HCT116 (cell line): ENCODE measurements around the gene ASIC3. TPM values are rescaled to one million over a fixed set of nuclear protein-coding genes. Genes with fewer than 3 reads are reported as not detected.

ENCODE experiments used
- ATAC-seq: fragments of 200-7000 bp; cut with Tn5 transposase; 2 replicates; pipeline ENCODE4 v1.9.1; 2020; ENCODE audit warnings: mild to moderate bottlenecking, moderate library complexity
- BruUV-seq: library from RNA; stranded (reverse); fragments of 400-500 nt; replicated peaks from 2 replicates; lab custom pipeline; 2021; lab: Mats Ljungman, UMichigan
- CTCF ChIA-PET: fragments of 300-600 bp; sonication (Branson Sonifier 250); formaldehyde crosslinking; loops from one replicate; lab custom pipeline; 2021; ENCODE audit warnings: antibody characterized with exemption; lab: Charles Lee
- POLR2A ChIA-PET: fragments of 300-600, 350-600 bp; sonication (Branson Sonifier 250); formaldehyde crosslinking; loops from one replicate; lab custom pipeline; 2021; ENCODE audit warnings: antibody characterized with exemption; lab: Charles Lee
- RAD21 ChIA-PET, 2 experiments: fragments of 300-600 bp; sonication (Branson Sonifier 250); formaldehyde crosslinking; loops; one replicate each; lab custom pipeline; 2023; ENCODE audit warnings: low total read pairs in 2 of 2; ENCODE audit not compliant: uncharacterized antibody in 2 of 2, unreplicated experiment in 2 of 2, low non-redundant PET in 1 of 2; lab: Charles Lee
- DNase-seq: peaks from one replicate; pipeline ENCODE4 v3.0.0-alpha.2; 2010; ENCODE audit warnings: low read depth, low spot score
- H2AFZ ChIP-seq: fragments of 200-600 bp; shearing (Covaris generic), sonication (generic); 2 replicates; pipeline ENCODE4 v1.6.1; 2017; ENCODE audit warnings: low read depth, mixed run types, mixed read lengths, antibody characterized with exemption, low read length; ENCODE audit not compliant: poor library complexity, severe bottlenecking
- H3K27ac ChIP-seq: 2 replicates; pipeline ENCODE4 v1.5.1; 2012; ENCODE audit warnings: low read depth, low read length
- H3K27me3 ChIP-seq: fragments of 200-600 bp; sonication (generic); 2 replicates; pipeline ENCODE4 v1.6.1; 2016; ENCODE audit warnings: mixed run types, low read length, mixed read lengths; ENCODE audit not compliant: insufficient read depth
- H3K36me3 ChIP-seq, 2 experiments: fragments of 200-500 bp in 1 of 2; fragments of 200-600 bp in 1 of 2; sonication (Bioruptor generic) in 1 of 2; sonication (generic) in 1 of 2; 2 replicates each; pipeline versions ENCODE4 v1.5.1 to v1.6.1; 2014 to 2016; ENCODE audit warnings: low read length in 2 of 2, inconsistent platforms in 1 of 2, mixed read lengths in 1 of 2, mixed run types in 1 of 2; ENCODE audit not compliant: insufficient read depth in 2 of 2, control insufficient read depth in 1 of 2
- H3K4me1 ChIP-seq, 2 experiments: fragments of 200-600 bp in 1 of 2; sonication (generic) in 1 of 2; 2 replicates each; pipeline versions ENCODE4 v1.5.1 to v1.6.1; 2012 to 2017; ENCODE audit warnings: low read length in 2 of 2, inconsistent platforms in 1 of 2, mild to moderate bottlenecking in 1 of 2, mixed read lengths in 1 of 2, mixed run types in 1 of 2, moderate library complexity in 1 of 2; ENCODE audit not compliant: insufficient read depth in 2 of 2, control insufficient read depth in 1 of 2
- H3K4me2 ChIP-seq: fragments of 200-600 bp; sonication (generic); 2 replicates; pipeline ENCODE4 v1.6.1; 2017; ENCODE audit warnings: mixed run types, low read length, mixed read lengths
- H3K4me3 ChIP-seq, 2 experiments: fragments of 200-600 bp in 1 of 2; sonication (generic) in 1 of 2; replicated peaks in 1 of 2; 2 replicates each; pipeline ENCODE4 v1.5.1; 2011 to 2016; ENCODE audit warnings: low read length in 2 of 2, control low read depth in 1 of 2, low read depth in 1 of 2, mild to moderate bottlenecking in 1 of 2, mixed read lengths in 1 of 2, mixed run types in 1 of 2
- H3K79me2 ChIP-seq: fragments of 200-600 bp; sonication (generic); 2 replicates; pipeline ENCODE4 v1.6.1; 2017; ENCODE audit warnings: mild to moderate bottlenecking, mixed run types, low read length, moderate library complexity, mixed read lengths; ENCODE audit not compliant: insufficient read depth
- H3K9ac ChIP-seq: fragments of 200-600 bp; sonication (generic); 2 replicates; pipeline ENCODE4 v1.6.1; 2016; ENCODE audit warnings: low read length, mixed read lengths
- H3K9me2 ChIP-seq: fragments of 200-600 bp; sonication (generic), shearing (Covaris generic); 2 replicates; pipeline ENCODE4 v1.6.1; 2017; ENCODE audit warnings: mixed run types, mild to moderate bottlenecking, moderate library complexity; ENCODE audit not compliant: insufficient read depth
- H3K9me3 ChIP-seq, 2 experiments: fragments of 200-500 bp in 1 of 2; fragments of 200-600 bp in 1 of 2; sonication (Bioruptor generic) in 1 of 2; sonication (generic) in 1 of 2; 2 replicates each; pipeline ENCODE4 v1.6.1; 2014 to 2017; ENCODE audit warnings: low read length in 2 of 2, mixed read lengths in 2 of 2, inconsistent platforms in 1 of 2, low read depth in 1 of 2, mild to moderate bottlenecking in 1 of 2, mixed run types in 1 of 2, moderate library complexity in 1 of 2; ENCODE audit not compliant: control insufficient read depth in 1 of 2, insufficient read depth in 1 of 2
- H4K20me1 ChIP-seq: fragments of 200-600 bp; sonication (generic), shearing (Covaris generic); 2 replicates; pipeline ENCODE4 v1.6.1; 2017; ENCODE audit warnings: mixed run types, mild to moderate bottlenecking, moderate library complexity; ENCODE audit not compliant: insufficient read depth
- CBX3 ChIP-seq: IDR thresholded peaks from 2 replicates; pipeline ENCODE4 v1.6.1; 2012; ENCODE audit warnings: low read depth
- CEBPB ChIP-seq: IDR thresholded peaks from 2 replicates; pipeline ENCODE4 v1.6.1; 2012; ENCODE audit warnings: low read depth
- CTCF ChIP-seq, 3 experiments: fragments of 200-600 bp in 1 of 3; sonication (generic) in 1 of 3; IDR thresholded peaks in 2 of 3; conservative IDR thresholded peaks in 1 of 3; 2 replicates each; pipeline ENCODE4 v1.5.1; 2012 to 2017; ENCODE audit warnings: low read depth in 2 of 3, low read length in 2 of 3, antibody characterized with exemption in 1 of 3, borderline replicate concordance in 1 of 3, control low read depth in 1 of 3, mild to moderate bottlenecking in 1 of 3, mixed read lengths in 1 of 3, mixed run types in 1 of 3, moderate library complexity in 1 of 3; ENCODE audit not compliant: insufficient read depth in 1 of 3
- EGR1 ChIP-seq: IDR thresholded peaks from 2 replicates; pipeline ENCODE4 v1.6.1; 2012; ENCODE audit warnings: low read depth
- POLR2AphosphoS5 ChIP-seq: IDR thresholded peaks from 2 replicates; pipeline ENCODE4 v1.6.1; 2011; ENCODE audit warnings: mild to moderate bottlenecking, low read depth, low read length, moderate library complexity
- SIN3A ChIP-seq: IDR thresholded peaks from 2 replicates; pipeline ENCODE4 v1.6.1; 2012; ENCODE audit warnings: low read depth
- SRF ChIP-seq: IDR thresholded peaks from 2 replicates; pipeline ENCODE4 v1.6.1; 2012; ENCODE audit warnings: low read depth
- ZBTB33 ChIP-seq: IDR thresholded peaks from 2 replicates; pipeline ENCODE4 v1.6.1; 2011; ENCODE audit warnings: mild to moderate bottlenecking, low read length, moderate library complexity; ENCODE audit not compliant: insufficient replicate concordance; ENCODE audit errors: extremely low read depth
- intact Hi-C: fragments of 100-400 bp; cut with micrococcal nuclease; formaldehyde crosslinking; loops from 2 replicates; pipeline ENCODE4 v1.10.0; 2022
- total RNA-seq: library from RNA; stranded (reverse); gene quantifications from one replicate; pipeline ENCODE4 v1.2.1, GENCODE V29; 2021; ENCODE audit not compliant: unreplicated experiment
- TF ChIP-seq, protein P1 (sequence below): IDR thresholded peaks from 2 replicates; pipeline ENCODE4 v1.6.1; 2012
- TF ChIP-seq, protein P2 (sequence below): IDR thresholded peaks from 2 replicates; pipeline ENCODE4 v1.6.1; 2012
- TF ChIP-seq, protein P3 (sequence below): IDR thresholded peaks from 2 replicates; pipeline ENCODE4 v1.6.1; 2012; ENCODE audit warnings: low read depth

Gene ASIC3
- total RNA-seq, 1 experiment from 2014 or later = 4.4 TPM

DNA sequence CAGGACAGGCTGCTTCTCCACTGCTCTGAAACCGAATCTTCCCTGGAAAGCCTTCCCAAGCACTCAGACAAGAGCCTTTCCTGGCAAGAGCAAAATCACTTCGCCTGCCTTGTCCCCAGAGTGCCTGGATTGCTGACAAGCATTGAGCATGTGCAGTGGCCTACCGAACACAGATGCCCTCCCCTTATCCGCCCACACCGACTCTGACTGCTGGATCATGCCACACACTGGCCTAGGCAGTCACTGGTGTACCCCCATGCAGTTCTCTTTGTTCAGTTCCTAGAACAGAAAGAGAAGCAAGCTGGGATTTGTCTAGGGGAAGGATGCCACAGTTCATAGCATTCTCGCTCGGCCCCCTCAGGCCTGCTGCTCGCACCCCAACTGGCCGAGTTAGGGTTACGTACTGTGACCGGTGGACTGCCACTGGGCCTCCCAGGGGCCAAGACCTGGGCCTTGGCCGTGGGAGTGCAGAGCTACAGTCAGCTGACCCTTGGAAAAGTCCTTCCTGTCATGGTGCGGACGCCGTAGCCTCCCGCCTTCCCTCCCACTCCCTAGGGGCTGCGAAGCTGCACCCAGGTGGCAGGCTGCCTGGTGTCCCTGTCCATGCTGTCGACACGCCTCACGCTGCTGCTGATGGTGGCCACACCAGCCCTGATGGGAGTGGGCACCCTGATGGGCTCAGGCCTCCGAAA lies 13.2 kb upstream of the ASIC3 start (continued):
- TF ChIP-seq ZBTB33 = no peak

GRCh38 chr7:151035902-151036301 lies 12.4 kb upstream of the ASIC3 start:
- Histone ChIP-seq H3K4me1 (peaks cover 16 to 23% of the 10 kb centered on the region in 2 experiments), H3K9me2 (no peaks in the 10 kb centered on the region), H3K9me3 (no peaks in the 10 kb centered on the region), H3K27ac (no peak overlapping the region), H3K36me3 (peaks cover 3 to 10% of the 10 kb centered on the region in 2 experiments; a peak in 2 of 4 replicates), H3K27me3 (no peaks in the 10 kb centered on the region), H3K79me2 (no peaks in the 10 kb centered on the region), H2AFZ (no peak overlapping the region), H4K20me1 (no peaks in the 10 kb centered on the region), H3K9ac (no peak overlapping the region), H3K4me2 (no peak overlapping the region), H3K4me3 (no peak overlapping the region)
- RAD21 ChIA-PET = no interaction called here
- POLR2A ChIA-PET = no interaction called here
- DNase-seq (no peak), ATAC-seq (no peak)
- CTCF ChIA-PET = no interaction called here
- no TSS peak for BruUV-seq
- TF ChIP-seq EGR1 (no peak), CBX3 (no peak), SRF (no peak), CEBPB (no peak), SIN3A (no peak), POLR2AphosphoS5 (no peak), CTCF (IDR thresholded peaks at IDR 0.05 in 2 of 3, conservative IDR thresholded peaks at IDR 0.05 in 1 of 3; ENCODE audit: borderline replicate concordance in 1 of 3, insufficient read depth in 1 of 3, low read depth in 2 of 3, low read length in 2 of 3) (no peak)
- TF ChIP-seq, protein P1, sequence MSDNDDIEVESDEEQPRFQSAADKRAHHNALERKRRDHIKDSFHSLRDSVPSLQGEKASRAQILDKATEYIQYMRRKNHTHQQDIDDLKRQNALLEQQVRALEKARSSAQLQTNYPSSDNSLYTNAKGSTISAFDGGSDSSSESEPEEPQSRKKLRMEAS = no peak
- TF ChIP-seq, protein P2, sequence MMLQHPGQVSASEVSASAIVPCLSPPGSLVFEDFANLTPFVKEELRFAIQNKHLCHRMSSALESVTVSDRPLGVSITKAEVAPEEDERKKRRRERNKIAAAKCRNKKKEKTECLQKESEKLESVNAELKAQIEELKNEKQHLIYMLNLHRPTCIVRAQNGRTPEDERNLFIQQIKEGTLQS = no peak
- TF ChIP-seq, protein P3, sequence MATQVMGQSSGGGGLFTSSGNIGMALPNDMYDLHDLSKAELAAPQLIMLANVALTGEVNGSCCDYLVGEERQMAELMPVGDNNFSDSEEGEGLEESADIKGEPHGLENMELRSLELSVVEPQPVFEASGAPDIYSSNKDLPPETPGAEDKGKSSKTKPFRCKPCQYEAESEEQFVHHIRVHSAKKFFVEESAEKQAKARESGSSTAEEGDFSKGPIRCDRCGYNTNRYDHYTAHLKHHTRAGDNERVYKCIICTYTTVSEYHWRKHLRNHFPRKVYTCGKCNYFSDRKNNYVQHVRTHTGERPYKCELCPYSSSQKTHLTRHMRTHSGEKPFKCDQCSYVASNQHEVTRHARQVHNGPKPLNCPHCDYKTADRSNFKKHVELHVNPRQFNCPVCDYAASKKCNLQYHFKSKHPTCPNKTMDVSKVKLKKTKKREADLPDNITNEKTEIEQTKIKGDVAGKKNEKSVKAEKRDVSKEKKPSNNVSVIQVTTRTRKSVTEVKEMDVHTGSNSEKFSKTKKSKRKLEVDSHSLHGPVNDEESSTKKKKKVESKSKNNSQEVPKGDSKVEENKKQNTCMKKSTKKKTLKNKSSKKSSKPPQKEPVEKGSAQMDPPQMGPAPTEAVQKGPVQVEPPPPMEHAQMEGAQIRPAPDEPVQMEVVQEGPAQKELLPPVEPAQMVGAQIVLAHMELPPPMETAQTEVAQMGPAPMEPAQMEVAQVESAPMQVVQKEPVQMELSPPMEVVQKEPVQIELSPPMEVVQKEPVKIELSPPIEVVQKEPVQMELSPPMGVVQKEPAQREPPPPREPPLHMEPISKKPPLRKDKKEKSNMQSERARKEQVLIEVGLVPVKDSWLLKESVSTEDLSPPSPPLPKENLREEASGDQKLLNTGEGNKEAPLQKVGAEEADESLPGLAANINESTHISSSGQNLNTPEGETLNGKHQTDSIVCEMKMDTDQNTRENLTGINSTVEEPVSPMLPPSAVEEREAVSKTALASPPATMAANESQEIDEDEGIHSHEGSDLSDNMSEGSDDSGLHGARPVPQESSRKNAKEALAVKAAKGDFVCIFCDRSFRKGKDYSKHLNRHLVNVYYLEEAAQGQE = no peak
- intact Hi-C loops = no loop called here
